ENCODE measurements around the gene NOS1AP.

Gene NOS1AP

GRCh38 chr1:162373541-162374260 lies 304.2 kb downstream of the NOS1AP start:
- in situ Hi-C loops (cut with MboI; ENCODE audit: low sequenced_read_pairs), result loop anchor here (25.0 kb wide), 1 partner anchor 264 kb away; the partner anchor contains the start of gene DDR2

GRCh38 chr1:162374406-162374805 lies 304.9 kb downstream of the NOS1AP start:
- in situ Hi-C loops (cut with MboI; ENCODE audit: low sequenced_read_pairs), result loop anchor here (25.0 kb wide), 1 partner anchor 263 kb away; the partner anchor contains the start of gene DDR2

- in situ Hi-C loops (cut with MboI; ENCODE audit: low sequenced_read_pairs), result no loop called here
These were observed 306.0 kb downstream of the NOS1AP start for GRCh38 chr1:162375463-162375862.

- in situ Hi-C loops (cut with MboI; ENCODE audit: low sequenced_read_pairs), result no loop called here
These were observed 307.2 kb downstream of the NOS1AP start, which contains the start of gene SPATA46 for GRCh38 chr1:162376691-162377090. Gene SPATA46 (minus strand): TSS chr1:162376854. CDS start chr1:162376790, 64 bp downstream.

- in situ Hi-C loops (cut with MboI; ENCODE audit: low sequenced_read_pairs), result no loop called here
These were observed 310.8 kb downstream of the NOS1AP start for GRCh38 chr1:162380061-162380846.

- in situ Hi-C loops (cut with MboI; ENCODE audit: low sequenced_read_pairs), result no loop called here
These were observed 311.9 kb downstream of the NOS1AP start, which contains the start of gene C1orf226 for GRCh38 chr1:162381383-162381782. Gene C1orf226 (plus strand): TSS chr1:162381728. CDS start chr1:162381902, 174 bp downstream.

- in situ Hi-C loops (cut with MboI; ENCODE audit: low sequenced_read_pairs), result no loop called here
These were observed 312.7 kb downstream of the NOS1AP start for GRCh38 chr1:162381941-162382750.

- in situ Hi-C loops (cut with MboI; ENCODE audit: low sequenced_read_pairs), result no loop called here
These were observed 313.6 kb downstream of the NOS1AP start for GRCh38 chr1:162383091-162383490.

- in situ Hi-C loops (cut with MboI; ENCODE audit: low sequenced_read_pairs), result no loop called here
These were observed 314.0 kb downstream of the NOS1AP start for GRCh38 chr1:162383516-162383915.

- in situ Hi-C loops (cut with MboI; ENCODE audit: low sequenced_read_pairs), result no loop called here
These were observed 314.6 kb downstream of the NOS1AP start for GRCh38 chr1:162384116-162384515.

GRCh38 chr1:162384601-162385279 lies 315.2 kb downstream of the NOS1AP start:
- in situ Hi-C loops (cut with MboI; ENCODE audit: low sequenced_read_pairs), result no loop called here

- in situ Hi-C loops (cut with MboI; ENCODE audit: low sequenced_read_pairs), result no loop called here
These were observed 315.8 kb downstream of the NOS1AP start for GRCh38 chr1:162385280-162385623.

- in situ Hi-C loops (cut with MboI; ENCODE audit: low sequenced_read_pairs), result no loop called here
These were observed 316.2 kb downstream of the NOS1AP start for GRCh38 chr1:162385702-162386101.

GRCh38 chr1:162386292-162387225 lies 317.1 kb downstream of the NOS1AP start:
- in situ Hi-C loops (cut with MboI; ENCODE audit: low sequenced_read_pairs), result no loop called here

GRCh38 chr1:162387226-162388082 lies 318.0 kb downstream of the NOS1AP start:
- in situ Hi-C loops (cut with MboI; ENCODE audit: low sequenced_read_pairs), result no loop called here

GRCh38 chr1:162388083-162388594 lies 318.6 kb downstream of the NOS1AP start:
- in situ Hi-C loops (cut with MboI; ENCODE audit: low sequenced_read_pairs), result no loop called here

- in situ Hi-C loops (cut with MboI; ENCODE audit: low sequenced_read_pairs), result no loop called here
These were observed 319.1 kb downstream of the NOS1AP start for GRCh38 chr1:162388615-162389014.
